H1 (cell line): ENCODE measurements around the gene KIF26B. TPM values are rescaled to one million over a fixed set of nuclear protein-coding genes. Genes with fewer than 3 reads are reported as not detected.

Experiments
- CEBPB ChIP-seq: IDR thresholded peaks from 2 replicates; pipeline ENCODE4 v1.6.1; 2012; ENCODE audit warnings: low read depth, low read length
- CHD1 ChIP-seq: IDR thresholded peaks from 2 replicates; pipeline ENCODE4 v1.6.1; 2012; ENCODE audit warnings: low read depth, low read length, improper control_type of control experiment
- KDM5A ChIP-seq: fragments of 200-600 bp; IDR thresholded peaks from 2 replicates; pipeline ENCODE4 v1.7.1; 2012; ENCODE audit warnings: mild to moderate bottlenecking, low read length, inconsistent platforms, mixed read lengths
- PHF8 ChIP-seq: fragments of 200-600 bp; sonication (generic); conservative IDR thresholded peaks from 2 replicates; pipeline ENCODE4 v1.7.1; 2012; ENCODE audit warnings: low read depth, mild to moderate bottlenecking, inconsistent platforms, low read length, moderate library complexity
- POU5F1 ChIP-seq: IDR thresholded peaks from 2 replicates; pipeline ENCODE4 v1.6.1; 2011; ENCODE audit warnings: low read depth, mild to moderate bottlenecking, low read length, moderate library complexity
- SIX5 ChIP-seq: IDR thresholded peaks from 2 replicates; pipeline ENCODE4 v1.6.1; 2011; ENCODE audit warnings: mild to moderate bottlenecking, low read depth, low read length
- TAF1 ChIP-seq: IDR thresholded peaks from 2 replicates; pipeline ENCODE4 v1.6.1; 2011; ENCODE audit warnings: mild to moderate bottlenecking, low read depth, low read length
- polyA plus RNA-seq, 7 experiments: library from polyadenylated mRNA; depleted of rRNA in 3 of 7; stranded (reverse) in 5 of 7; unstranded in 2 of 7; fragments of >200 nt in 5 of 7; fragments of 200-250 nt in 2 of 7; gene quantifications; 1 replicate in 5 of 7; 2 replicates in 1 of 7; 4 replicates in 1 of 7; pipeline versions ENCODE4 v1.2.1 to v1.2.3, GENCODE V29; 2011 to 2013; ENCODE audit warnings: missing spikeins in 2 of 7, mixed read lengths in 2 of 7
- total RNA-seq: library from RNA; stranded (reverse); fragmentation: NEBNext Ultra II Directional; extraction: Animal tissue kit (Norgen Biotek cat#: 25700); gene quantifications from 2 replicates; pipeline ENCODE4 v1.2.1, GENCODE V29; 2021
- TF ChIP-seq, protein P1 (sequence below): fragments of 300-600 bp; sonication (generic); IDR thresholded peaks from 2 replicates; pipeline ENCODE4 v1.7.1; 2012; ENCODE audit warnings: low read length, moderate library complexity, mild to moderate bottlenecking, inconsistent platforms; ENCODE audit not compliant: insufficient replicate concordance

KIF26B gene
- total and polyA plus RNA-seq, 2 of the 8 experiments (the other 6 are each of a cell fraction or from before 2014, with no cell fraction given) = 0.06 to 0.28 TPM

DNA sequence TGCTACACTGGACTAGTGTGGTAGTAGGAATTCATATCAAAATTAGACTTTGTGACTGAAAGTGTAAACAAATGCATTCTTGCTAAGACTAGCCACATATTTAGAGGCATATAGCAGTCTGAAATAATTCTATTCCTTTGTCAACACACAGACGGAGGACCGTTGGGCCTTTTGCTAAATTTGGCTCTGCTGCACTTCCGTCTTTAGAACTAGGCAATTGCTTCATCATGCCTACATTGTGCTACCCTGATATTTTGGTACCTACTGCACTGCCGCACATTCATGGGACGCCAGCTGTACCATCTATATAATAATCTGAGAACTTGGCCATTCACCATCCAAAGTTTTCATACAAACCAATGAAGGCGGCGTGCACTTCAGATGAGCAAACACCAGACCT lies 346.8 kb downstream of the KIF26B start (continued):
- TF ChIP-seq, protein P1, sequence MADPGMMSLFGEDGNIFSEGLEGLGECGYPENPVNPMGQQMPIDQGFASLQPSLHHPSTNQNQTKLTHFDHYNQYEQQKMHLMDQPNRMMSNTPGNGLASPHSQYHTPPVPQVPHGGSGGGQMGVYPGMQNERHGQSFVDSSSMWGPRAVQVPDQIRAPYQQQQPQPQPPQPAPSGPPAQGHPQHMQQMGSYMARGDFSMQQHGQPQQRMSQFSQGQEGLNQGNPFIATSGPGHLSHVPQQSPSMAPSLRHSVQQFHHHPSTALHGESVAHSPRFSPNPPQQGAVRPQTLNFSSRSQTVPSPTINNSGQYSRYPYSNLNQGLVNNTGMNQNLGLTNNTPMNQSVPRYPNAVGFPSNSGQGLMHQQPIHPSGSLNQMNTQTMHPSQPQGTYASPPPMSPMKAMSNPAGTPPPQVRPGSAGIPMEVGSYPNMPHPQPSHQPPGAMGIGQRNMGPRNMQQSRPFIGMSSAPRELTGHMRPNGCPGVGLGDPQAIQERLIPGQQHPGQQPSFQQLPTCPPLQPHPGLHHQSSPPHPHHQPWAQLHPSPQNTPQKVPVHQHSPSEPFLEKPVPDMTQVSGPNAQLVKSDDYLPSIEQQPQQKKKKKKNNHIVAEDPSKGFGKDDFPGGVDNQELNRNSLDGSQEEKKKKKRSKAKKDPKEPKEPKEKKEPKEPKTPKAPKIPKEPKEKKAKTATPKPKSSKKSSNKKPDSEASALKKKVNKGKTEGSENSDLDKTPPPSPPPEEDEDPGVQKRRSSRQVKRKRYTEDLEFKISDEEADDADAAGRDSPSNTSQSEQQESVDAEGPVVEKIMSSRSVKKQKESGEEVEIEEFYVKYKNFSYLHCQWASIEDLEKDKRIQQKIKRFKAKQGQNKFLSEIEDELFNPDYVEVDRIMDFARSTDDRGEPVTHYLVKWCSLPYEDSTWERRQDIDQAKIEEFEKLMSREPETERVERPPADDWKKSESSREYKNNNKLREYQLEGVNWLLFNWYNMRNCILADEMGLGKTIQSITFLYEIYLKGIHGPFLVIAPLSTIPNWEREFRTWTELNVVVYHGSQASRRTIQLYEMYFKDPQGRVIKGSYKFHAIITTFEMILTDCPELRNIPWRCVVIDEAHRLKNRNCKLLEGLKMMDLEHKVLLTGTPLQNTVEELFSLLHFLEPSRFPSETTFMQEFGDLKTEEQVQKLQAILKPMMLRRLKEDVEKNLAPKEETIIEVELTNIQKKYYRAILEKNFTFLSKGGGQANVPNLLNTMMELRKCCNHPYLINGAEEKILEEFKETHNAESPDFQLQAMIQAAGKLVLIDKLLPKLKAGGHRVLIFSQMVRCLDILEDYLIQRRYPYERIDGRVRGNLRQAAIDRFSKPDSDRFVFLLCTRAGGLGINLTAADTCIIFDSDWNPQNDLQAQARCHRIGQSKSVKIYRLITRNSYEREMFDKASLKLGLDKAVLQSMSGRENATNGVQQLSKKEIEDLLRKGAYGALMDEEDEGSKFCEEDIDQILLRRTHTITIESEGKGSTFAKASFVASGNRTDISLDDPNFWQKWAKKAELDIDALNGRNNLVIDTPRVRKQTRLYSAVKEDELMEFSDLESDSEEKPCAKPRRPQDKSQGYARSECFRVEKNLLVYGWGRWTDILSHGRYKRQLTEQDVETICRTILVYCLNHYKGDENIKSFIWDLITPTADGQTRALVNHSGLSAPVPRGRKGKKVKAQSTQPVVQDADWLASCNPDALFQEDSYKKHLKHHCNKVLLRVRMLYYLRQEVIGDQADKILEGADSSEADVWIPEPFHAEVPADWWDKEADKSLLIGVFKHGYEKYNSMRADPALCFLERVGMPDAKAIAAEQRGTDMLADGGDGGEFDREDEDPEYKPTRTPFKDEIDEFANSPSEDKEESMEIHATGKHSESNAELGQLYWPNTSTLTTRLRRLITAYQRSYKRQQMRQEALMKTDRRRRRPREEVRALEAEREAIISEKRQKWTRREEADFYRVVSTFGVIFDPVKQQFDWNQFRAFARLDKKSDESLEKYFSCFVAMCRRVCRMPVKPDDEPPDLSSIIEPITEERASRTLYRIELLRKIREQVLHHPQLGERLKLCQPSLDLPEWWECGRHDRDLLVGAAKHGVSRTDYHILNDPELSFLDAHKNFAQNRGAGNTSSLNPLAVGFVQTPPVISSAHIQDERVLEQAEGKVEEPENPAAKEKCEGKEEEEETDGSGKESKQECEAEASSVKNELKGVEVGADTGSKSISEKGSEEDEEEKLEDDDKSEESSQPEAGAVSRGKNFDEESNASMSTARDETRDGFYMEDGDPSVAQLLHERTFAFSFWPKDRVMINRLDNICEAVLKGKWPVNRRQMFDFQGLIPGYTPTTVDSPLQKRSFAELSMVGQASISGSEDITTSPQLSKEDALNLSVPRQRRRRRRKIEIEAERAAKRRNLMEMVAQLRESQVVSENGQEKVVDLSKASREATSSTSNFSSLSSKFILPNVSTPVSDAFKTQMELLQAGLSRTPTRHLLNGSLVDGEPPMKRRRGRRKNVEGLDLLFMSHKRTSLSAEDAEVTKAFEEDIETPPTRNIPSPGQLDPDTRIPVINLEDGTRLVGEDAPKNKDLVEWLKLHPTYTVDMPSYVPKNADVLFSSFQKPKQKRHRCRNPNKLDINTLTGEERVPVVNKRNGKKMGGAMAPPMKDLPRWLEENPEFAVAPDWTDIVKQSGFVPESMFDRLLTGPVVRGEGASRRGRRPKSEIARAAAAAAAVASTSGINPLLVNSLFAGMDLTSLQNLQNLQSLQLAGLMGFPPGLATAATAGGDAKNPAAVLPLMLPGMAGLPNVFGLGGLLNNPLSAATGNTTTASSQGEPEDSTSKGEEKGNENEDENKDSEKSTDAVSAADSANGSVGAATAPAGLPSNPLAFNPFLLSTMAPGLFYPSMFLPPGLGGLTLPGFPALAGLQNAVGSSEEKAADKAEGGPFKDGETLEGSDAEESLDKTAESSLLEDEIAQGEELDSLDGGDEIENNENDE = no peak
- TF ChIP-seq PHF8 = no peak
- TF ChIP-seq KDM5A = no peak
- no peak for TF ChIP-seq SIX5
- TF ChIP-seq CHD1 = no peak
- no peak for TF ChIP-seq POU5F1
- no peak for TF ChIP-seq CEBPB
- TF ChIP-seq TAF1 = no peak
- TF ChIP-seq, all 59 proteins: peak for 0
